ENCODE measurements around the gene IGSF3.
"Not testable (repeated sequence)": the region's sequence is repeated elsewhere in the genome, so short reads cannot be mapped to it uniquely, and the experiment has no call there.

IGSF3 gene

DNA sequence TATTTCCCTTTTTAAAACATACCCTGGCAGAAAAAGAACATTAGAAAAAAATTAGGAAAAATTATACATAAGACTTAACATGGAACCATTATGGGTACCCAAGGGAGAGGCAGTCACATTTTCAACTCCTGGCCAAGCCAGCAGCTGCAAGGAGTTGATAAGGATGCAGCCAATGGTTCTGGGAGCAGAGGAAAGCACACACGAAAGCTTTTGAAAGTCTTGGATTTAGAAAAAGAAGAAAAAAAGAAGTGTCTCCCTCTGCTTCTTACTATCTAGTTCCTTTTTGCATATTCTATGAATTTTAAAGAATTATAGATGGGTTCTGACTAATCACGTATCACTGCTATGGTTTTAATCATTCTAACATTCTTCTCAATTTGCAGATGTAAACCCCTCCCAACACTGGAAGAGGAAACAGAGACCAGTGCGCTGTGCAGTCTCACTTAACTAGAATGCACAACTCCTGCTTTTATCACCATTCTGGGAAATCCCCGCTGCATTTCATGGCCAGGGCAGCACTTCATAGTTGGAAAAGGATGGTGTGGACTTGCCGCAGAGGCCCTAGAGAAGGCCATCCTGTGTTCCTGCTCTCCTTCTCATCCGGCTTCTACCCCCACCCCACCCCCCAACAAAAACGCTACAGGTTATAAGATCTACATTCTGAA lies 94.0 kb downstream of the IGSF3 start:
- DNase-seq (ENCODE audit: low spot score): no peak

DNA sequence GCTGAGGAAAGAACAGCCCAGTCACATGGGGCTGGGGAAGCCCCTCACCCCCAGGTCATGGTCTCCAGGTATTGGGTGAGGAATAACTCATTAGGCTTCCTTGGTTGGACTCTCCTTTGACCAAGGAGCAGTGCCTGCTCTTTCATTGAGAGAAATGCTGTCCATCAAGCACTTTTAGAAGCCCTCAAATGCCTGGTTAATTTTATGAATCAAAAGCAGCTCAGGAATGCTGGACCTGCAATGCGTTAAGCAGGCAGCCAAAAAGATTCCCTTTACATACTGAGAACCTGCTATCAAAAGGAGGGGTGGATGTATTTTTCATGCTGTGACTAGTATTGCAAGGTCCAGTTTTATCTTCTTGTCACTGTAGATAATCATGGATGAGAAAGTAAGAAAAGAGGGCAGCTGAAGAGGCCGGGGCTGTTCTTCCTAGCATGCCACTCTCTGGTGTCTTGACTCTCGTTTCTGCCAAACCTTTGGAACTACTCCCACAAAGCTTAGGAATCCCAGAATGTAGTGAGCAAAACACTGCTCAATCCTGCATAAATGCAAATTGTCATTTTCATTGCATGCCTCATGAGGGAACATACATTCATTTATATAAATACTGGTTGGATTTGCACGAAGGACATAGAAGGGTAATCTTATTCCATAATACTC lies 94.6 kb downstream of the IGSF3 start:
- no peak for DNase-seq (ENCODE audit: low spot score)

DNA sequence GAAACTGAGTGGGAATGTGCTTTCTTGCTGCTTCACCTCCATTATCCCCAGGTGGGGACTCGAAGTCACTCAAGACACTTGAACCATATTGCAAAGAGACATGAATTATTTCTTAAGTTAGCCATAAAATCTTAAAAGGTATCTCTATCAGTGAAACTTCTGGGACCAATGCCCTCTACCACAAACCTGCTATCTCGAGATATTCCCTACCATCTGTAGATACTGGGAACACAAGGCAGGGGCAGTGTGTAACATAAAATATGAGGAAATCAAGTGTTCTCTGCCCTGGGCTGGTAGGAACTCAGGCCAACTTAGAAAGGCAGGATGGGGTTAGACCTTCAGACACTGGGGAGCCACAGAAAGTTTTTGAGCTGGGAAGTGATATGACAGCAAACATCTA lies 95.4 kb downstream of the IGSF3 start:
- DNase-seq (ENCODE audit: low spot score): no peak

DNA sequence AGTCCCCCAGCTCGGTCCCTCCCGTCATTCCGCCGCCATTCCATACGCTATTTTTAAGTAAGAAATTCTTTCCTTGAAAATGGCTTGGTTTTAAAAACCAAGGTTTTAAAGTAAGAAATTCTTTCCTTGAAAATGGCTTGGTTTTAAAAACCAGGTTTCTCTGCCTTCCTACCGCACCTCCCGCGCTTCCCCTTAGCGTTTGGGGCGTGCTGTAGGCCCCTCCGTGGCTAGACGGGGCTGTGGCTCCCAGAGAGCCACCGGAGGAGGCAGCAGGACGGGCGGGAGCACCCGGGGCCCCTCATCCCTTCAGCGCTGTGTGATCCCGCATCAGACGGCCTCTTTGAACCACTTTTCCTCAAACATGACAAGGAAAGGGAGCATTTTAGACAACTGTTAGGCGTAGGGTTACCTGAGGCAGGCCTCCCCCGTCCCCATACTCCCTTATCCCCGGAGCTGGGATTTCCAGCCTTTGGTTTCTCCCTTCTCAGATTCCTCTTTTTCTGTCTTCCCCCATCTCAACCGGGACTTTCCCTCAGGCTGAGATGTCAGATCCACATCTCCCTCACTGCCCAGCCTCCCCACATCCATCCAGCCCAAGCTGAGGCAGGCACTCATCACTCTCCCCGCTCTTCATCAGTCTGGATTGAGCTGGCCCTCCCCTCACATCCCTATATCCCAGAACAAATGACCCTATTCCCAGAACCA lies 96.2 kb downstream of the IGSF3 start:
- DNase-seq (ENCODE audit: low spot score): no peak

DNA sequence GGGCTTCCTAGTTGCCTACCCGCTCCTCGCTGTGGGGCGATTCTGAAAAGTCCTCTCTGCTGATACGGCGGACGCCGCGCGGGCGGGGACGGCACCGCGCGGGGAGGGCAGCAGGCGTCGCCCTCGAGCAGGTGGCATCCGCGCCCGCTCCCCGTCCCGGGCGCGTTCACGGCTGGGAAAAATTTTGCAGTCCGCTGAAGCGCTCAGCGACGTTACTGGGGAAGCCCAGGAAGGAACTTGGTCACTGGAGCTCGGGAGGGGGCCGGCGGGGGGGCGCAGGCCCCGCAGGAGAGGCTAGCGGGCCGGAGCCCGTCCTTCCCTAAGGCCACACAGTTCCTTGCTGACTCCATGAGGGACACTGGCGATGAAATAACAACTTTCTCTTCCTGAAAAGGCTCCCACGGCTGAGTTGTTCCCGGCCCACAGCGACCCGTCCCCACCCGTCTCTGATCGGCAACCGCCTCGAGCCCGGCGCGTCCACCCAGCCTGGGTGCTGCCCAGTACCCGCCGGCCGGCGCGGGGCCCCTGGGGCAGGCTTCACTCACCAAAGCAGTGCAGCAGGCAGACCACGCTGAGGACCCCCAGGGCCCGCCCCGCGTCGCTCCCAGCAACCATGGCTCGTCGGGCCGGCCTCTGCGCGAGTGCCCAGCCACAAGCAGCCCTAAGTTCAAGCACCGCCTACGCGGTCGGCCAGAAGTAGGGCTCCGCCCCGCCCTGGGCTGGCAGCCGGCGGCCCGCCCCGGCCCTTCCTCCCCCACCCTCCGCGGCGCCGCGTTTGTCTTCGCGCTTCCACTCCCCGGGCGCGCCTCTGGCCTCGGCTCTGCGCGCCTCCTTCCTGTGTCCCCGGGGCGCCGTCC lies 96.9 kb downstream of the IGSF3 start, which contains the start of gene CD58:
CD58 (minus strand) TSS at position 669 of the 857 bp plus-strand sequence; CDS start at position 615, 54 bp downstream.
- peak; percentile 91 for DNase-seq (ENCODE audit: low spot score)

DNA sequence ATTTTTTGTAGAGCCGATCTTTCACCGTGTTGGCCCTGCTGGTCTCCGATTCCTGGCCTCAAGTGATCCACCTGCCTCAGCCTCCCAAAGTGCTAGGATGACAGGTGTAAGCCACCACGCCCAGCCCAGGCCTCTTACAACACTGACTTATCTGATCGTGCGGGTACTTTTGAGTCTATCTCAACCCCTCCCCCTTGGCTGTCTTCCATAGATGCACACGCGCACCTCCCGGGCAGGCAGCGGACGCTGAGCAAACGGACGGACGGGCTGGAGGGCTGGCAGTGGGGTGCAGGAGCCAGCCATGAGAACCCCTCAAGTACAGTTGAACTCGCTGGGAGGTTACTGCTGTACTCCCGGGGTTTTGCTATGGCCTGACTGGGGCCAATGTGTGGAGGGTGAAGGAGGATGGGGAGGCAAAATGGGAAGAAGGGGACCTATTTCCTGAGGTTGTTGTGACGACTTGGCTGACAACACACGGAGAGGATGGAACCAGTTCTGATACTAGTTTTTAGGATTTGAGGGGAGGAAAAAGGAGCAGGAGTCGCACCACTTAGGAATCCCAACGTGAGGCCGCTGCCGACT lies 97.7 kb downstream of the IGSF3 start:
- DNase-seq (ENCODE audit: low spot score): peak; percentile 46

DNA sequence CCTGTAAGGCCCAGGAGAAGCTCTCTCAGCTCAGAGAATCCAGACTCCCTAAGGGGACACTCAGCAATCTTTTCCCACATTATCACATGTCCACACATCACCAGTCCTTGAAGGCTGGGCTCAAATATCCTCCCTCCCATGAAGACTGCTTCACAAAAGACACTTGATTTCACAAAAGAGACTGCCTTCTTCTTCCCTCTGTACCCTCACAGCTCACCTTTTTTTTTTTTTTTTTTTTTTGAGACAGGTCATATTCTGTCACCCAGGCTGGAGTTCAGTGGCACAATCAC lies 98.2 kb downstream of the IGSF3 start:
- no peak for DNase-seq (ENCODE audit: low spot score)

DNA sequence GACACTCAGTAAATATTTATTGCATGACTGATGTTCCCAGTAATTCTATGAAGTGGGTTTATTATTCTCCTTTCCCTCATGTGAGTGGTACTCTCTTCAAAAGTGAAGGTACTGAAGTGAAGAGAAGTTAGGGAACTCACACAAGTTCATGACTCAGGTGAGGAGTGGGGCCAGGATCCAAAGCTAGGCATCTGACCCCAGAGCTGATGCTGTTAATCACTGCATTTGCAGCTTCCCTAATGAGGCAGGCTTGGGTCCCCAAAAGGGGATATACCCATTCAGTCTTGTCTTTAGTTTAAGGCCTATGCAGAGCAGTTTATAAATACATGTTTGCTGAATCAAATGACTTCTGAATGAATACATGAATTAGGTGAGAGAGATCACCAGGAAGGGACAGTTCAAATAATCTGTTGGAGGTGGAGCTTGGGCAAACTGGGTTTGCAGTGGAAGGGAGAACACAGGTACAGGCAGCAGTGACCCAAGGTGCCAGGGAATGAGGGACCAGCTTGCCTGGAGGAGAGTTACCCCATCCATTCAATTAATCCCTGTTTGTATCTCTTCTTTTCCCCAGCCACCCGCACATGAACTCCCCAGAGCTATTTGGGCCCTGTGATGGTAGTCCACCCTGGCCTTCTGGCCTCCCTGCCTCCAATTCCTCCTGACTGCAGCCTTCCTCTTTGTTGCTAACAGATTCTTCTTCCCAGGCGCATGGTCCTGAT lies 98.7 kb downstream of the IGSF3 start:
- DNase-seq (ENCODE audit: low spot score): no peak

DNA sequence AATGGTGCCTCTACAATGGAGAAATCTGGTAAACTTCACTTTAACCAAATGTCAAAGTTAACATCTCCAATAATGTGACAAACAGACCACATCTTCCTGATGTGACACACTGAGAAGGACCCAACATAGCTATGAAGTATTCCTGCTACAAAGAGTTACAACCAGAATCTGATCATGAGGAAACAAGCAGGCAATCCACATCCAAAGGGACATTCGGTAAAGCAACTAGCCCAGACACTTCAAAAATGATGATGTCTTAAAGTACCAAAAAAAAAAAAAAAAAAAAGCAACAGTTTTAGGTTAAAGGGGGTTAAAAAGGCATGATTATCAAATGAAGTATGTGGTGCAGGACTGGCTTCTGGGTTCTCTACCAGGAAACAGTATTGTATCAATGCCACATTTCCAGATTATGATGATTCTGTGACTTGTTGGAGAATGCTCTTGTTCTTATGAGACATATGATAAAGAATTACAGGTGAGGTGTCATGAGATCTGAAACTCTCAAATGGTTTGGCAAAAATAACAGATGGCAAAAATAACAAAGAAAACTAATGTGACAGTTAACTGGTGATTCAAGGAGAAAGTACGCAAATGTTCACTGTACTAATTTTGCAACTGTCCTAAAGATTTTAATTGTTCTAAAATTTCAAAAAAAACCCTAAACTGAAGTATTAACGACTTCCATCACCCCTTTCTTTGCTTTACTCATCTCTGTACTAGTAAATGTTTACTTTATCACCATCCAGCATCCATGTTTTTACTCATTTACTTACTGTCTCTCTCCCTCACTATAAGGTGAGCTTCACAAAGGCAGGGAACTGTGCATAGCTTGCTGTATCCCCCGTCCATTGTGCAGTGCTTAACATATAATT lies 99.5 kb downstream of the IGSF3 start:
- DNase-seq (ENCODE audit: low spot score): no peak

DNA sequence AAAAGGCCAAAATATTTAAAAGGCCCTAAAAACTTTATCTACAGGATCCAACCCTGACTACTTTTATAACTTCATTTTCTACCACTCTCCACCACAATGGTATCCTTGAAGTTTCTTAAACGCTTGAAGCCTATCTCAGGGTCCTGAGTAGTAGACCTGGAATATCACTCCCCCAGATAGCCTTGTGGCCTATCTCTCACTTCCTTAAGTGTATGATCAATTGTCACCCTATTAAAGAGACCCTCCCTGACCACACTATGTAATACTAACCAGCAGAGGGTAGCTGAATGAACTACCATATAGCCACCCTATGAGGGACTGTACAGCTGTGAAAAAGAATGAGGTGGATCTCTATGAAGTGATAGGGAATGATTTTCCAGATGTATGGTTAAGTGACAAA lies 102.3 kb downstream of the IGSF3 start:
- DNase-seq (ENCODE audit: low spot score): no peak

DNA sequence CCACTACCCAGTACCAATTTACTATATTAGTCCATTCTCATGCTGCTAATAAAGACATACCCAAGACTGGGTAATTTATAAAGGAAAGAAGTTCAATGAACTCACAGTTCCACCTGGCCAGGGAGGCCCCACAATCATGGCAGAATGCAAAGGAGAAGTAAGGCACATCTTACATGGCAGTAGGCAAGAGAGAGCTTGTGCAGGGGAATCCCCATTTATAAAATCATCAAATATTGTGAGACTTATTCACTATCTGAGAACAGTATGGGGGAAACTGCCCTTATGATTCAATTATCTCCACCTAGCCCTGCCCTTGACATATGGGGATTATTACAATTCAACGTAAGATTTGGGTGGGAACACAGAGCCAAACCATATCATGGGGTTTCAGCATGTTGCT lies 103.1 kb downstream of the IGSF3 start:
- DNase-seq (ENCODE audit: low spot score): no peak

DNA sequence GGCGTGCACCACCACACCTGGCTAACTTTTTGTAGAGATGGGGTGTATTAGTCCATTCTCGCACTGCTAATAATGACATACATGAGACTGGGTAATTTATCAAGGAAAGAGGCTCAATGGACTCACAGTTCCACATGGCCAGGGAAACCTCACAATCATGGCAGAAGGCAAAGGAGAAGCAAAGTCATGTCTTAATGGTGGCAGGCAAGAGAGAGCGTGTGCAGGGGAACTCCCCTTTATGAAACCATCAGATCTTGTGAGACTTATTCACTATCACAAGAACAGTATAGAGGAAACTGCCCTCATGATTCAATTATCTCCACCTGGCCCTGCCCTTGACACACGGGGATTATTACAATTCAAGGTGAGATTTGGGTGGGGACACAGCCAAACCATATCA lies 105.1 kb downstream of the IGSF3 start:
- not testable (repeated sequence) for DNase-seq (ENCODE audit: low spot score)

DNA sequence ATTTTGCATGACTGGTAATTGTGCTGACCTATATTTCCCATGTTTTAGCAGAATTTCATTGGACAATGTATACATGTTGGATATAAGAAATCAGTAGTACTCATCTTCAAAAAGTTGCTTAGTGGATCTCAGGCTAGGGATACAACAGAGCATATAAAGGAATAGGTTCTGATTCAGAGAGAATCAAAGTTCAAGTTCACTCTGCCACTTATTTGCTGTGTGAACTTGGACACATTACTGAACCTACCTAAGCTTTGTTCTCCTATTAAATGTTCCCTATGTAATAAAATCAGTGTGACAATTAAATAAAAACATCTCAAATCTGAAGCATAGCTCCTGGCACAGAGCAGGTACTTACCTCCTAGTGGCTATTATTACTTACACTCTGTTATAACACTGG lies 106.0 kb downstream of the IGSF3 start:
- no peak for DNase-seq (ENCODE audit: low spot score)

DNA sequence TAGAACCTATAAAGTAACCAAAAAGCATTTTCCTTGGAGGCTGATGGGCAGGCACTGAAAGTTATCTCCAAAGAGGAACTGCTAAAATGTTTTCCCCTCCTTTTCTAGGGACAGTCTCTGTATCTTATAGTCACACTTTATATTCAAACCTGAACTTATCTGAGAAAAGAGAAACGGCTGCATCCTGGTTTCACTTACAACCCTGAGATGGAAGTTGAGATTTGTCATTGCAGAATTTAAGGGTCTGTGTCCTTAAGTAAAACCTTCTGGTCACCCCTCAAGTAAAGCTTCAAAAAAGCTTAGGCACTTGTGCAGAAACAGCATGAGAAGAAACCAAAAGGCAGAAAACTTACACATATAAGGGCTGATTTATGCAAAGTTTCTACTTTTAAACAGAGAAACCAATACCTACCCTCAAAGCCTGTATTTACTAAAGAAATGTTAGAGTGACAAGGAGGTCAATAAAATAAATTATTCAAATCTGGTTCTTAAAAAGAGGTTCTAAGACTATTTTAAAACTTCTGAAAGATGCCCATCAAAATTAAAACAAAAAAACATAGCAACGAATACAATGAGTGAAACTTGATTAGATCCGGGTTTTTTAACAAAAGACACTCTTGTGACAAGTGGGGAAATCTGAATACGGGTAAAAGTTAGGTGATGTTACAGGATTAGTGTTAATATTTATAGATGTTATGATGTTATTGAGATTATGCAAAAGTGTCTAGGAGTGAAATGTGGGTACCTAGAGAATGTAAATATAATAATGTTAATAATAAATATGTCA lies 106.6 kb downstream of the IGSF3 start:
- DNase-seq (ENCODE audit: low spot score): no peak

DNA sequence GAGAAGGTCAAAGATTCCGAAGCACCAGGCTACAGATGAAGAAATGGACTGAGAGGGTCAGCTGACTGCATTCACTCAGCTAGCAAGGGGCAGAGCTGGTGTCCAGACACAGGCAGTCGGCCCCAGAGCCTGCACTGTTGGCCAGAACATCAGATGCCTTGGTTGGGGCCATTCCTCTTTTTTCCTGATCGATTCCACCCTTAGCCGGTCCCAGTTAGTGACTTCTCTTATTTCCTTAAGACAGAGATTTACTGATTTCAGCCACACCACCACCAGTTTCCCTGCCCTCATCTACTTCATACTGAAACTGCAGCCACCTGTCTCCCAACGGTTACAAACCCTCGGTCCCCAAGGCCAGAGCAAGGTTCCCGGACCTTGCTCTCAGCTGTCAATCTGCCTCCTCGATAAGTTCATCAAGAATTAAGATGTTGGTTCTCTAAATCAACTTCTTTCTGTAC lies 108.2 kb downstream of the IGSF3 start:
- DNase-seq (ENCODE audit: low spot score): peak; percentile 38

DNA sequence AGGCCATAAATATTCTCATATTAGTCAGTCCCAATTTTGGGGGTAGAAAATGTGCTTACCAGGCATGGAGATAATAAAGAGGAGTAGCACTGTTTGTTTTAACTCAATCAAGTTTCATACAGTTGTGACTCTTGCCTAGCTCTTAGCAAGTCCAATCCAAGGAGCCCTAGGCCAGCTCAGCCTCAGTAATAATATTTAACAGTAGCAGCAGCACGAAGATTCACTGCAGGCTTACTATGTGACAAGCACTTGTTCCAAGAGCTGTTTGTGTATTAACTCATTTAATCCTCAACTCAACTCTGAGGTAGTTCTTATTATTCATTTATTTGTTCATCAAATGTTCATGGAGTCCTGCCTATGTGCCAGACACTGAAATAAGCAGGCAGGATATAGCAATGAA lies 109.0 kb downstream of the IGSF3 start:
- no peak for DNase-seq (ENCODE audit: low spot score)

DNA sequence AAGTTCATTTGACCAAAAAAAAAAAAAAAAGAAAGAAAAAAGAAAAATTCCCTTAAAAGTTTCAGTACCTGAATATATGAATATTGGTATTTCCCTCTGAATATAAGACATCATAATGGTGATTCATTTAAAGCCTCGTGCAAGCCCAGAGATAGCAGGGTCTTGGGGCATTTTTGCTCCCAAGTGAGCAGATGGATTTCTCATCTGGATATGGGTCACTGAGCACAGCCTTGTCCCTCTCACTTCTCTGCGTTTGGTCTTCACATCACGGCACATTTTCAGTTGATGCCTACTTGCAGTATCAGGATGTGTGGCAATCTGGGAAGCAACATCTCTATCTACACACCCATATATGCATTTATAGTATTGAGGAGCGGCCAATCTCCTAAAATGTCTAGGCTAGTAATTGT lies 109.4 kb downstream of the IGSF3 start:
- no peak for DNase-seq (ENCODE audit: low spot score)

DNA sequence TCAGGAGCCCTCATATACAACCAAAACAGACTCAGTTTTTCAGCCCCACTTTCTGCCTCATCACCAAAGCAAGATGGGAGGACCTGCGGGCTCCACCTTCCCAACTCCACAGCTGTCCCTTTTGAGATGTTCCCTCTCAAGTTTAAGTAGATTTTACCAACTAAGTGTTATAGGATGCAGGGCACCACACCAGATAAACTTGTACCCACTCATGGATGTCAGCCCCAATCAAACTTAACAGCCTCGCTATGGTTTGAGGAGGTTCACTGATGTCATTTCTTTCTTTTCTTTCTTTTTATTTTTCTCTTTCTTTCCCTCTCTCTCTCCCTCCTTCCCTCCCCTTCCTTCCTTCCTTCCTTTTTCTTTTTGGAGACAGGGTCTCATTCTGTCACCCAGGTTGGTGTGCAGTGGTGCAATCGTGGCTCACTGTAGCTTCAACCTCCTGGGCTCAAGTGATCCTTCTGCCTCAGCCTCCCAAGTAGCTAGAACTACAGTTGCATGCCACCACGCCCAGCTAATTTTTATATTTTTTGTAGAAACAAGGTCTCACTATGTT lies 110.1 kb downstream of the IGSF3 start:
- DNase-seq (ENCODE audit: low spot score): no peak

DNA sequence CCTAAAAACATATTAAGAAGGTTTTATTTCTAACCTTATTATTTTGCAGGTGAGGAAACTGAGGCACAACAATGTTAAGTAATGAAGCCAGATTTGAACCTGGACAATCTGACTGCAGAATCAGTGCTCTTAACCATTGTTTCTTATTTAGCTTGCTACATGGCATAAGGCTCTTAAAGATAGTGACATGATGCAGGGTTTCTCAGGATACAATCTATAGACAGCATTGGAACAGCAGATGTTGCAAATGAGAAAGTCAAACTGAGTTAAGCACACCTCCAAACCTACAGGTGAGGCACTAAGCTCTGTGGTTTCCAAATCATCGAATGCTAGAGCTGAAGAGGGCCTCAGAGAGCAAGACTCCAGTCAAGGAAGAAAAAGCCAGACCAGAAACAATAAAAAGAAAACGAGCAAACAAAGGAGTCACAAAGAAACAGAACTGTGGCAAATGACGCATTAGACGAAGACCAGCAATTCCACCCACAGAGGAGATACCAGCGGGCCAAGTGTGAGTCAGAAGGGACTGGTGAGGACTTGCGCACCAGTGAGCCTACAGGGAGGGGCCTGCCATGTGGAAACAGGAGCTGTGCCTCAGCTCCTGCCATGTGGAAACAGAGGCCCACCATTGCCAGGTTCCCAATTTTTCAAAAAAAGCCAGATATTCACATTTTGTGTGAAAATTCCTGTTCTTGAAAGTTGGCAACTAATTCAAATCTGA lies 111.1 kb downstream of the IGSF3 start:
- DNase-seq (ENCODE audit: low spot score): peak; percentile 33
